A673 (cell line): ENCODE measurements around the gene CPA5. TPM values are rescaled to one million over a fixed set of nuclear protein-coding genes. Genes with fewer than 3 reads are reported as not detected.

Experiments
- BruUV-seq: library from RNA; stranded (reverse); fragments of 400-500 nt; replicated peaks from 2 replicates; lab custom pipeline; 2021; lab: Mats Ljungman, UMichigan
- CTCF ChIA-PET: fragments of 300-600 bp; sonication (Branson Sonifier 250); formaldehyde crosslinking; loops from one replicate; lab custom pipeline; 2022; ENCODE audit warnings: antibody characterized with exemption; lab: Charles Lee
- POLR2A ChIA-PET: fragments of 300-600 bp; sonication (Branson Sonifier 250); formaldehyde crosslinking; loops from one replicate; lab custom pipeline; 2022; ENCODE audit warnings: antibody characterized with exemption; ENCODE audit not compliant: low non-redundant PET; lab: Charles Lee
- DNase-seq: peaks from one replicate; pipeline ENCODE4 v3.0.0-alpha.2; 2015; ENCODE audit warnings: low spot score
- H3K27ac ChIP-seq: fragments of 200-600 bp; sonication (generic); 2 replicates; pipeline ENCODE4 v1.5.1; 2016; ENCODE audit warnings: mixed run types, low read depth, mild to moderate bottlenecking, mixed read lengths, antibody characterized with exemption, low read length; ENCODE audit not compliant: poor library complexity, severe bottlenecking
- H3K27me3 ChIP-seq: fragments of 200-600 bp; sonication (generic); replicated peaks from 2 replicates; pipeline ENCODE4 v1.6.1; 2017; ENCODE audit warnings: mixed run types, low read depth, mild to moderate bottlenecking, mixed read lengths, antibody characterized with exemption, low read length; ENCODE audit not compliant: insufficient read depth, poor library complexity
- H3K36me3 ChIP-seq: fragments of 200-600 bp; sonication (generic); 2 replicates; pipeline ENCODE4 v1.6.1; 2016; ENCODE audit warnings: mixed run types, mild to moderate bottlenecking, mixed read lengths, antibody characterized with exemption, low read length; ENCODE audit not compliant: insufficient read depth, poor library complexity, severe bottlenecking
- H3K4me1 ChIP-seq: fragments of 200-600 bp; sonication (generic); 2 replicates; pipeline ENCODE4 v1.6.1; 2017; ENCODE audit warnings: mixed run types, mild to moderate bottlenecking, mixed read lengths, antibody characterized with exemption, low read length; ENCODE audit not compliant: insufficient read depth, poor library complexity, severe bottlenecking
- H3K4me3 ChIP-seq: fragments of 200-600 bp; sonication (generic); 2 replicates; pipeline ENCODE4 v1.5.1; 2016; ENCODE audit warnings: low read depth, mixed run types, mild to moderate bottlenecking, mixed read lengths, low read length; ENCODE audit not compliant: poor library complexity, severe bottlenecking
- H3K9me3 ChIP-seq: fragments of 200-600 bp; sonication (generic); 2 replicates; pipeline ENCODE4 v1.6.1; 2016; ENCODE audit warnings: mixed run types, low read depth, mild to moderate bottlenecking, mixed read lengths, antibody characterized with exemption, low read length; ENCODE audit not compliant: poor library complexity, severe bottlenecking
- EZH2 ChIP-seq: fragments of 200-600 bp; sonication (generic); IDR thresholded peaks from 2 replicates; pipeline ENCODE4 v1.6.1; 2017; ENCODE audit warnings: borderline replicate concordance, low read depth, mild to moderate bottlenecking, mixed read lengths, antibody characterized with exemption, low read length; ENCODE audit not compliant: poor library complexity, severe bottlenecking
- intact Hi-C: fragments of 100-400 bp; cut with micrococcal nuclease; formaldehyde crosslinking; loops from one replicate; pipeline ENCODE4 v1.10.0; 2022; ENCODE audit not compliant: unreplicated experiment
- total RNA-seq: library from RNA; stranded (reverse); gene quantifications from 2 replicates; pipeline ENCODE4 v1.2.3, GENCODE V29; 2021
- TF ChIP-seq, protein P1 (sequence below): fragments of 300-800, 200-600 bp; sonication (generic); conservative IDR thresholded peaks from 2 replicates; pipeline ENCODE4 v1.5.1; 2017; ENCODE audit warnings: low read depth, mild to moderate bottlenecking, antibody characterized with exemption, low read length, moderate library complexity, mixed read lengths

Gene CPA5
- total RNA-seq, 1 experiment from 2014 or later: not detected

DNA sequence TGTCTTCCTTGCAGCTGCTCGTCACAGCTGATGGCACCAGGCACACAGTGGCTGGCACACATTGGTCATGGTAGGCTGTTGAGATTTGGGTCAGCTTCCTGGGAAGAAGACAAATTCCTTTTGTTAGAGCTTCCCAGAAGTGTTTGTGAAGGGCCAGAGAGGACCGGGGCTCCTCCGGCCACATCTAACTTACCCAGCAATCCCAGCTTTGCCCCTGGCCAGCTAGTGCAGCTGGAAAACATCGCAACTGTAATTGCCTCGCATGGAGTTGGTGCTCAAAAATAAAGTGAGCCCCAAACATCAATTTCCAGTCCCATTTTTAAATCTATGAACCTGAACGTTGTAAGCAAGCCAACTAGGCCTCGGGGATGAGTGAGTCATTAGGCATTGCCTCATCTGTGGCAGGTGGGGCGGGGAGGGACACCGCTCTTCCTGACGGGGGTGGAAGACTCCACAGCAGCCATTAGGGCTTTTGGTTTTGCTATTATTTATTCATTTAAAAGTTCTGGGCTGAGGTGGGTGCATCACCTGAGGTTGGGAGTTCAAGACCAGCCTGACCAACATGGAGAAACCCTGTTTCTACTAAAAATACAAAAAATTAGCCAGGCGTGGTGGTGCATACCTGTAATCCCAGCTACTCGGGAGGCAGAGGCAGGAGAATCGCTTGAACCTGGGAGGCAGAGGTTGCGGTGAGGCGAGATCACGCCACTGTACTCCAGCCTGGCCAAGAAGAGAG, 12.4 kb downstream of the CPA5 start:
- TF ChIP-seq, protein P1, sequence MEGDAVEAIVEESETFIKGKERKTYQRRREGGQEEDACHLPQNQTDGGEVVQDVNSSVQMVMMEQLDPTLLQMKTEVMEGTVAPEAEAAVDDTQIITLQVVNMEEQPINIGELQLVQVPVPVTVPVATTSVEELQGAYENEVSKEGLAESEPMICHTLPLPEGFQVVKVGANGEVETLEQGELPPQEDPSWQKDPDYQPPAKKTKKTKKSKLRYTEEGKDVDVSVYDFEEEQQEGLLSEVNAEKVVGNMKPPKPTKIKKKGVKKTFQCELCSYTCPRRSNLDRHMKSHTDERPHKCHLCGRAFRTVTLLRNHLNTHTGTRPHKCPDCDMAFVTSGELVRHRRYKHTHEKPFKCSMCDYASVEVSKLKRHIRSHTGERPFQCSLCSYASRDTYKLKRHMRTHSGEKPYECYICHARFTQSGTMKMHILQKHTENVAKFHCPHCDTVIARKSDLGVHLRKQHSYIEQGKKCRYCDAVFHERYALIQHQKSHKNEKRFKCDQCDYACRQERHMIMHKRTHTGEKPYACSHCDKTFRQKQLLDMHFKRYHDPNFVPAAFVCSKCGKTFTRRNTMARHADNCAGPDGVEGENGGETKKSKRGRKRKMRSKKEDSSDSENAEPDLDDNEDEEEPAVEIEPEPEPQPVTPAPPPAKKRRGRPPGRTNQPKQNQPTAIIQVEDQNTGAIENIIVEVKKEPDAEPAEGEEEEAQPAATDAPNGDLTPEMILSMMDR: no peak
- no peak for TF ChIP-seq EZH2
- Histone ChIP-seq H3K4me1 (peaks cover 18% of the 10 kb centered on the region), H3K36me3 (no peaks in the 10 kb centered on the region), H3K4me3 (no peak overlapping the region), H3K27ac (peak overlapping the region; percentile 59), H3K9me3 (peaks cover 5% of the 10 kb centered on the region), H3K27me3 (no peaks in the 10 kb centered on the region)
- intact Hi-C loops: no loop called here
- ChIA-PET CTCF (no interaction called here), POLR2A (interaction anchor here (0.6 kb wide), 1 partner anchor 178 kb away, joined by 3 read pairs; no protein-coding TSS in a partner anchor)
- DNase-seq: no peak
- no TSS peak for BruUV-seq

DNA sequence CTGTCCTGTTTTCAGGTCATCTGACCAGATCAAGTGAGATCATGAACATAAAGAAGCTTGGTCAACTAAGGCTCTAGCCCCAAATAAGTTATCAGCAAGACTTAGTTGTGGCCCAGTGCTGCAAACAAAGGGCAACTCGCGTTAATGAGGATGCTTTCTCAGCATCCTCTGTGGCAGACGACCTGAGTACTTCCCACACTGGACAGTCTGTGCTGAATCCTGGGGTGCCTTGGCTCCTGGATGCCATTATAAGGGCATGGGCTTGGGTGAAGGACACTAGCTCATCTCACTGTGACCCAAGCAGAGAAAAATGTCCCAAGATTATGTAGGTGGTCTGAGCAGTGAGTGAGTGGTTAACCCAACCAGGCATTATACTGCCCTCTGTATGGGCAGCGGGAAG, 13.9 kb downstream of the CPA5 start:
- TF ChIP-seq, protein P1: no peak
- TF ChIP-seq EZH2: no peak
- H3K27ac ChIP-seq: no peak overlapping the region

DNA sequence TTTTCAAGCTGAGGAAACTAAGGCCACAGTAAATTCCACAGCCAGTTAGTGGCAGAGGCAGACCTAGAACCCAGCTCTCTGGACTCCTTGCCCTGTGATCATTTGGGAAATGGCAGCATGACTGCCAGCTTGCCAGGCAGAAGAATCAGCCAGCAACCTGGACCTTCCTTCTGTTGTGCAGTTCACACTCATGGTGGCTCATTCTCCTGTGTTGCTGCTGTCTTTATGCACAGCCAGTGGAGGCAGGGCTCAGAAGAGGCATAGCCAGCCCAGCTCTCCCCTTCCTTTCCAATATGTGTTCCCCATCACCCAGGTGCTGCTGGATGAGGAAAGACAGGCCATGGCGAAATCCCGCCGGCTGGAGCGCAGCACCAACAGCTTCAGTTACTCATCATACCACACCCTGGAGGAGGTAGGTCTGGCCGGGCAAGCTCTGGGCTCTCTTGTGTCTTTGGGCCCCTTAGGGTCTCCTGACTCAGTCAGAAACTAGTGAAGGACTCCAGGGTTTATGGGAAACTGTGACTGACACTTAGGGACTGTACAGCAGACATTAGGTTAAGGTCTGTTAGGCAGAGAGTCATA, 14.8 kb downstream of the CPA5 start:
- BruUV-seq: no TSS peak
- ChIA-PET CTCF (no interaction called here), POLR2A (interaction anchor here (0.7 kb wide), 1 partner anchor 518 kb away, joined by 4 read pairs; no protein-coding TSS in a partner anchor)
- DNase-seq: no peak
- H3K36me3 ChIP-seq: no peaks in the 10 kb centered on the region
- H3K9me3 ChIP-seq: peaks cover 5% of the 10 kb centered on the region
- H3K4me3 ChIP-seq: no peak overlapping the region
- intact Hi-C loops: no loop called here
- no peaks in the 10 kb centered on the region for H3K27me3 ChIP-seq
- TF ChIP-seq EZH2: no peak
- TF ChIP-seq, protein P1: no peak
- peaks cover 13% of the 10 kb centered on the region for H3K4me1 ChIP-seq
- no peak overlapping the region for H3K27ac ChIP-seq

More for the DNA sequence above, 13.9 kb downstream of the CPA5 start:
- POLR2A ChIA-PET: no interaction called here
- CTCF ChIA-PET: no interaction called here
- Histone ChIP-seq H3K4me1 (peaks cover 13% of the 10 kb centered on the region), H3K4me3 (no peak overlapping the region), H3K9me3 (peaks cover 5% of the 10 kb centered on the region), H3K27me3 (no peaks in the 10 kb centered on the region), H3K36me3 (no peaks in the 10 kb centered on the region)
- intact Hi-C loops: no loop called here
- no peak for DNase-seq
- no TSS peak for BruUV-seq
